ENCODE results near the gene IFNL4. TPM values are rescaled to one million over a fixed set of nuclear protein-coding genes. Genes with fewer than 3 reads are reported as not detected.
"Not testable (repeated sequence)": the region's sequence is repeated elsewhere in the genome, so short reads cannot be mapped to it uniquely, and the experiment has no call there.

The IFNL4 gene
- polyA plus RNA-seq, 3 donors = not detected

- H3K27ac Mint-ChIP-seq; H3K36me3 ChIP-seq (replicated peaks in 1 of 2; ENCODE audit: control insufficient read depth in 1 of 2, insufficient read depth in 2 of 2, low read length in 2 of 2); H4K20me1 ChIP-seq (ENCODE audit: insufficient read depth, low read length); DNase-seq; H3K79me2 ChIP-seq (ENCODE audit: insufficient read depth, low read length); H3K4me2 ChIP-seq (replicated peaks; ENCODE audit: extremely low read depth, low read length, poor library complexity, severe bottlenecking); intact Hi-C loops (cut with micrococcal nuclease); H3K4me3 Mint-ChIP-seq; H3K4me1 ChIP-seq (ENCODE audit: control insufficient read depth in 1 of 2, insufficient read depth in 2 of 2, low read length in 2 of 2); H3K9me3 Mint-ChIP-seq; H3K36me3 Mint-ChIP-seq; H3K9me3 ChIP-seq (replicated peaks in 1 of 2; ENCODE audit: control insufficient read depth in 1 of 2, insufficient read depth in 1 of 2, low read length in 2 of 2); H3K4me1 Mint-ChIP-seq; H3K4me3 ChIP-seq (replicated peaks in 1 of 3; ENCODE audit: low read depth in 2 of 3, low read length in 3 of 3); H3K9ac ChIP-seq (ENCODE audit: insufficient read depth, low read length, poor library complexity, severe bottlenecking); H2AFZ ChIP-seq (ENCODE audit: insufficient read depth, low read depth, low read length, poor library complexity, severe bottlenecking); H3K27ac ChIP-seq (ENCODE audit: low read depth in 1 of 2, low read length in 2 of 2): not testable (repeated sequence)
- peaks cover 2 to 24% of the 10 kb centered on the region in 2 donors for H3K27me3 ChIP-seq (ENCODE audit: control insufficient read depth in 2 of 2, insufficient read depth in 2 of 2, low read length in 2 of 2)
- WGBS (ENCODE audit: insufficient coverage) = 96% methylated on average over 6 of the region's 12 CpGs
- peaks cover 17 to 29% (median 24%) of the 10 kb centered on the region in 3 donors for H3K27me3 Mint-ChIP-seq (ENCODE audit: low read depth in 3 of 3)
These were observed 4.1 kb downstream of the IFNL4 start, which contains the start of gene IFNL3 for GRCh38 chr19:39244410-39245100. IFNL3 (minus strand) TSS chr19:39245006; CDS start chr19:39244967, 39 bp downstream.

GRCh38 chr19:39243741-39244140, 4.9 kb downstream of the IFNL4 start:
- H3K27me3 Mint-ChIP-seq (ENCODE audit: low read depth in 3 of 3) = peaks cover 14 to 28% (median 20%) of the 10 kb centered on the region in 3 donors
- H3K4me1 Mint-ChIP-seq; H3K4me3 ChIP-seq (replicated peaks in 1 of 3; ENCODE audit: low read depth in 2 of 3, low read length in 3 of 3); H2AFZ ChIP-seq (ENCODE audit: insufficient read depth, low read depth, low read length, poor library complexity, severe bottlenecking); DNase-seq; intact Hi-C loops (cut with micrococcal nuclease); H3K4me3 Mint-ChIP-seq; H3K9me3 Mint-ChIP-seq; H3K9me3 ChIP-seq (replicated peaks in 1 of 2; ENCODE audit: control insufficient read depth in 1 of 2, insufficient read depth in 1 of 2, low read length in 2 of 2); H3K9ac ChIP-seq (ENCODE audit: insufficient read depth, low read length, poor library complexity, severe bottlenecking); H3K36me3 ChIP-seq (replicated peaks in 1 of 2; ENCODE audit: control insufficient read depth in 1 of 2, insufficient read depth in 2 of 2, low read length in 2 of 2); H4K20me1 ChIP-seq (ENCODE audit: insufficient read depth, low read length); H3K79me2 ChIP-seq (ENCODE audit: insufficient read depth, low read length); H3K4me2 ChIP-seq (replicated peaks; ENCODE audit: extremely low read depth, low read length, poor library complexity, severe bottlenecking); H3K27ac Mint-ChIP-seq; H3K4me1 ChIP-seq (ENCODE audit: control insufficient read depth in 1 of 2, insufficient read depth in 2 of 2, low read length in 2 of 2); H3K36me3 Mint-ChIP-seq; H3K27ac ChIP-seq (ENCODE audit: low read depth in 1 of 2, low read length in 2 of 2): not testable (repeated sequence)
- WGBS (ENCODE audit: insufficient coverage) = 94% methylated on average over 6 of the region's 13 CpGs
- H3K27me3 ChIP-seq (ENCODE audit: control insufficient read depth in 2 of 2, insufficient read depth in 2 of 2, low read length in 2 of 2) = peaks cover 2 to 19% of the 10 kb centered on the region in 2 donors

- Mint-ChIP-seq H3K36me3 (no peaks in the 10 kb centered on the region), H3K27me3 (ENCODE audit: low read depth in 3 of 3) (peaks cover 2 to 11% (median 7%) of the 10 kb centered on the region in 3 donors), H3K27ac (no peak overlapping the region), H3K4me1 (peaks cover 5% of the 10 kb centered on the region), H3K4me3 (no peak overlapping the region), H3K9me3 (peaks cover 0 to 1% (median 0%) of the 10 kb centered on the region in 7 donors)
- no peak for DNase-seq
- Histone ChIP-seq H3K27ac (ENCODE audit: low read depth in 1 of 2, low read length in 2 of 2) (no peak overlapping the region), H3K36me3 (replicated peaks in 1 of 2; ENCODE audit: control insufficient read depth in 1 of 2, insufficient read depth in 2 of 2, low read length in 2 of 2) (no peaks in the 10 kb centered on the region), H3K9ac (ENCODE audit: insufficient read depth, low read length, poor library complexity, severe bottlenecking) (no peak overlapping the region), H3K4me1 (ENCODE audit: control insufficient read depth in 1 of 2, insufficient read depth in 2 of 2, low read length in 2 of 2) (no peaks in the 10 kb centered on the region), H3K4me3 (replicated peaks in 1 of 3; ENCODE audit: low read depth in 2 of 3, low read length in 3 of 3) (no peak overlapping the region), H3K79me2 (ENCODE audit: insufficient read depth, low read length) (no peaks in the 10 kb centered on the region), H3K27me3 (ENCODE audit: control insufficient read depth in 2 of 2, insufficient read depth in 2 of 2, low read length in 2 of 2) (no peaks in the 10 kb centered on the region), H4K20me1 (ENCODE audit: insufficient read depth, low read length) (no peaks in the 10 kb centered on the region), H3K9me3 (replicated peaks in 1 of 2; ENCODE audit: control insufficient read depth in 1 of 2, insufficient read depth in 1 of 2, low read length in 2 of 2) (no peaks in the 10 kb centered on the region), H2AFZ (ENCODE audit: insufficient read depth, low read depth, low read length, poor library complexity, severe bottlenecking) (no peak overlapping the region), H3K4me2 (replicated peaks; ENCODE audit: extremely low read depth, low read length, poor library complexity, severe bottlenecking) (no peak overlapping the region)
- WGBS (ENCODE audit: insufficient coverage) = 95% methylated on average over 5 of the region's 7 CpGs
- intact Hi-C loops (cut with micrococcal nuclease) = no loop called here
- no peak for TF ChIP-seq CTCF (IDR thresholded peaks at IDR 0.05)
These were observed 8.2 kb downstream of the IFNL4 start for GRCh38 chr19:39240421-39240820.

Data from CD14-positive monocyte (primary cell).